ENCODE measurements around the gene PPIB.
A peak's percentile ranks its signal among the peaks of the same experiment; 100 is the strongest.

Gene PPIB

DNA sequence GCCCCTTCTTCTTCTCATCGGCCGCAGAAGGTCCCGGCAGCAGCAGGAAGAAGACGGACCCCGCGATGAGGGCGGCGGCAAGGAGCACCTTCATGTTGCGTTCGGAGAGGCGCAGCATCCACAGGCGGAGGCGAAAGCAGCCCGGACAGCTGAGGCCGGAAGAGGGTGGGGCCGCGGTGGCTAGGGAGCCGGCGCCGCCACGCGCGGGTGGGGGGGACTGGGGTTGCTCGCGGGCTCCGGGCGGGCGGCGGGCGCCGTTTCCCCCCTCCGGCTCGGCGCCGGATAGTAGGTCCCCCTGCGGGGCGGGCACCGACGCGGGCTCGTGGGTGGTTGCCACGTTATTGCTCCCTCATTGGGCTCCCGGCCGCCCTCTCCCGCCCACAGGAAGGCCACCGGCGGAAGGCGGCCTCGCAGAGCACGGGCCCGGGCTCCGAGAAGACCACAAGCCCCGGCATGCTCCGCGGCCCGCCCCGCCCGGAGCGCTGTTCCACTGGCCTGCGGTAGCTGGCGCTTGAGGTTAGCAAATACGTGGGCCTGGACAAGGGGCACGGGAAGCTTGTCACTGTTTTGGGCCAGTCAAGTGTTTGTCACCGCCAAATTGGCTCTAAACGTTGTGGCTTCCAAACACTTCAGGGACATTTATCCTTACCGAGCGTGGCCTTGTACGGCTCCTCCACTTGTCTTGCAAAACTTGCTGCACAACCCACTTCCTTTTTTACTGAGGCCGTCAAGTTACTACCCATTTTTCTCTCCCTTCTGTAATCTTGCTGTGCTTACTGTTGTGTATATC is at the start of gene PPIB:
TSS of gene PPIB (minus strand) at position 154 of the 790 bp plus-strand sequence. CDS start at position 118, 36 bp downstream.
- DNase-seq: peak; percentile 95

GRCh38 chr15:64211696-64212095 is 48.9 kb upstream of the PPIB start:
- no peak for DNase-seq

GRCh38 chr15:64210371-64210770 is 47.5 kb upstream of the PPIB start:
- no peak for DNase-seq

- no peak for DNase-seq
These were observed 47.0 kb upstream of the PPIB start for GRCh38 chr15:64209680-64210334.

- DNase-seq: no peak
These were observed 42.4 kb upstream of the PPIB start for GRCh38 chr15:64205202-64205601.

- no peak for DNase-seq
These were observed 34.6 kb upstream of the PPIB start for GRCh38 chr15:64197425-64197824.

DNA sequence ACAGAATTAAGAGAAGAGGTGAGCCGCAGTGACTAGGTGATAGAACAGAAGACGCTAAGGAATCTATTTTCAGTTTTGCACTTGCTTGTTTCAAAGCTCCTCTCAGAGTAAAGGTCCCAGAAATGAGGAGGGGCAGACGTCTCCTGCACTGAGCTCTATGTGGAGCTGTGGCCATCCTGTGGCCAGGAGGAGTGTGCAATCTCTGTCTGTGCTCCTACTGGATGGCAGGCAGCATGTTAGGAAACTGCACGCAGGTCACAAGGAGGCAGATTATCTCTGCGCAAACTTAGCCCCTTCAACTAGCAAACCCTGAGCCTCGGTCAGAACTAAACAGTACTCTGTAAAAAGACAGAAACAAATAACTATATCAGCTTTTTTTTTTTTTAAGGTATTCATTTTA is 31.1 kb upstream of the PPIB start:
- no peak for DNase-seq

DNA sequence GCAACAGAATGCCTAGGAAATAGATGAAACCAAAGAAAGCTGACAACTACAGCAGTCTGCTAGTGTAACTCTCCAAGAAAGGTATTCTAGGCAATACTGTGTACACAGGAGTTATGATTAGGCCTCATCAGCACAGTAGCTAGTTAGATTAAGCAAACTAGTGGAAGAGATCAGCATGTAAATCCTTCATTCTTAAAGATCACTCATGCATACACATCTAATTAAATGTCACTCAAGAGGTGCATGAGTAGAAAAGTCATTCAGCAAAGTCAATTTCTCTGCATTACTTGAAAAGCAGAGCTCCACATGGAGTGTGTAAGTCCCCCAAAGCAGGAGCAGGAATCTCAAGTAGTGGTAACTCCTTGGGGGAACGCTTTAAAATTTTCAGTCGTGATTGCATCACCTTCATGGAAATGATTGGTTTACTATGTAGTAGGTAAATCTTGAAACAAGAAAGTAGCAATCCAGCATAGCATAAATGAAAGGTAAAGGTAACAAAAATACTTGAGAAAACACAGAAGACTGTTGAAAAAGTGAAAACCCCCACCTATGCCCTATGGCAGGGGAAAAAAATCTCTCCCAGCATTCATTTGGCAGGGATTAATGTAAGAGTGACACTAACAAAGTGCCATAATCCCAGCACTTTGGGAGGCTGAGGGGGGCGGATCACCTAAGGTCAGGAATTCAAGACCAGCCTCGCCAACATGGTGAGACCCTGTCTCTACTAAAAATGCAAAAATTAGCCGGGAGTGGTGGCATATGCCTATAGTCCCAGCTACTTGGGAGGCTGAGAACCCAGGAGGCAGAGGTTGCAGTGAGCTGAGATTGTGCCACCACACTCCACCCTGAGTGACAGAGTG is 29.4 kb upstream of the PPIB start:
- no peak for DNase-seq

DNA sequence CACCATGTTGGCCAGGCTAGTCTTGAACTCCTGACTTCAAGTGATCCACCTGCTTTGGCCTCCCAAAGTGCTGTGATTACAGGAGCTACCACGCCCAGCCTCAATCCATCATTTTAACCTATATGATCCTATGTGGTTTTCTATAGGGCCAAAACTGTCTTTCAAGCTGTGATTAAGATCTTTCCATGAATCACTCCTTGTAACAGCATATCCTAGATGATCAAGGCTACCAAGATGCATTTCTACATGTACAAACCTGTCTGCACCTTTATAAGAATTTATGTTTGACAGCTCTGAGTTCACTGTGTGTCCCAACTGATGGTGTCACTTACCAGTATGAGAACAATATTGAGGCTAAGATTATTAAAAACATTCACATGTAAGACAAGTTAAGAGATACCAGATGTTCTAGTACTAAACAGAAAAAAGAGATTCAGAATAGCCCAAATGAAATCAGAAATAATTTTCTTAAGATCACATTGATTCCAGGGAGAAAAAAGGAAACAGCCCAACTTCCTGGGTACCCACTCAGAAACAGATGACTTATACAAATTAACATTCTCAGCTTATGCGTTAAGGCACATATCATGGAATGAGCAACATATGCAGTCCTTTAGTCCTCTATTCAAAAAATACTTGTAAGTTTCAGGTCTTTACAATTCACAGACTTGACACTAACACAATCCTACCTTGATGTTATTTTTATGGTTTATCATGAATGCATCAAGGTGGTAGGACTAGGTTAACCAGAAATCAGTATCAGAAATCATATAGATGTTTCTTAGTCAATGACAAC is 24.8 kb upstream of the PPIB start:
- no peak for DNase-seq

GRCh38 chr15:64185146-64185911 is 22.5 kb upstream of the PPIB start:
- no peak for DNase-seq

DNA sequence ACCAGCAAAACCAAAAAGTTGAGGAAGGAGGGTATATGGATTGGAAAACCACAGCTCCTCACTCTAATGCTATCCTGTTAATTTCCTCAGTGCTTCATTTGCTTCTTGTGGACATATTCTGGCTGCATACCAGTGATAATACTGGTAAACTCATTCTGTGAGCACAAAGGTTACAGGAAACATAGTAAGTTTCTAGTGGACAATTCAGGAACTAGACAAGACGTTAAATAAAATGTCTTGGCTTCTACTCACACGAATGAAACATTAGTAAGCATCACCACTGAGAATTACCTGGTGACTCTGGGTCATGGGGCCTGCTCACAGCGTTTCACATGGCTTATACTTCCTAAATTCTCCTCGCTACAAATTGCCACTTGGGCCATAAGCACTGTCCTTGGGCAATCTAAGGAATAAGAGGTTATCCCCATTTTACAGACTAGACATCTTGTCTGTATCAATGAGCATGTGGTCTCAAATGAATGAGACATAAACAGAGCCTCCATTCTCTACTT is 20.1 kb upstream of the PPIB start:
- no peak for DNase-seq

GRCh38 chr15:64180235-64180824 is 17.5 kb upstream of the PPIB start:
- no peak for DNase-seq

DNA sequence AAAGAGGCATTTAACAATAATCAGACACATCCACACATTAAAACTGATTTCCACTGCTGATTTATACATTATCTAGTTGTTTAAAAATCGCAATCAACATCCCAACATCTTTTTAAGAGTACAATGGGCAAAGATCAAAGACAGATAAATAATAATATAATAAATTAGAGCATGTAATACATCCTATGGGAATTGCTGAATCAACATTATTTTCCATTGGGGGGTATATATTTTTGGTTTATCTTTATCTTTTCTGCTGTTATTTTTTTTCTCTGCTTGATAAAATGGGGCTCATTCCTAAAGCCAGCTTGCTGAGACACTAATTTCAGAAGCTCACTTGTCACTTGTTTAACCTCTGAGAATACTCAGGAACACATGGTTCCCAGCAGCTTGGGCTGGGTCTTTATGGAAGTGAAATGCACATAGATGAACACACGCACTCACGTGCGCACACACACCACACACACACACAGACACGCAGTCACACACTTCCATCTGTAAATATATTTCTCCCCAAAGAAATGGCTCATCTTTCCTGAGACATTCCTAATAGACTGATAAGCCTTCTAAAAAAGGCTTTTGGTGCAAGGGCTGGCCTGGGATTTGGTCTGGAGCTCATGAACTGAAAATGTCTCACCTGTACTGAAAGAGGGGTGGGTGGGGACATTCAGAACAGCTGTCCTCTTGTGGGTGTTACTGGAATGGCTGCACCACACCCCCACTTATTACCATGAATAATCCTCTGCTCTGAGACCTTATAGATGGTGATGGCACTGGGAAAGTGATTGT is 3.5 kb upstream of the PPIB start:
- DNase-seq: no peak

DNA sequence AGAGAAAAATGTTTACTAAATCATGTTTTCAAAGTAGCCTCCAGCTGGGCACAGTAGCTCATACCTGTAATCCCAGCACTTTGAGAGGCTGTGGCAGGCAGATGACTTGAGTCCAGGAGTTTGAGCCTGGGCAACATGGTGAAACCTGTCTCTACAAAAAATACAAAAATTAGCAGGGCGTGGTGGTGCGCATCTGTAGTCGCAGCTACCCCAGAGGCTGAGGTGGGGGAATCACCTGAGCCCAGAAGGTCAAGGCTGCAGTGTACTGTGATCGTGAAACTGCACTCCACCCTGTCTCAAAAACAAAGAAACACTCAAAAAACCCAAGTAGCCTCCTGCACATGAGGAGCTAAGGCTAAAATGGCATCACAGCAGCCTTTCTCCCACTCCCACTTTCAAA is 1.6 kb upstream of the PPIB start:
- DNase-seq: no peak

DNA sequence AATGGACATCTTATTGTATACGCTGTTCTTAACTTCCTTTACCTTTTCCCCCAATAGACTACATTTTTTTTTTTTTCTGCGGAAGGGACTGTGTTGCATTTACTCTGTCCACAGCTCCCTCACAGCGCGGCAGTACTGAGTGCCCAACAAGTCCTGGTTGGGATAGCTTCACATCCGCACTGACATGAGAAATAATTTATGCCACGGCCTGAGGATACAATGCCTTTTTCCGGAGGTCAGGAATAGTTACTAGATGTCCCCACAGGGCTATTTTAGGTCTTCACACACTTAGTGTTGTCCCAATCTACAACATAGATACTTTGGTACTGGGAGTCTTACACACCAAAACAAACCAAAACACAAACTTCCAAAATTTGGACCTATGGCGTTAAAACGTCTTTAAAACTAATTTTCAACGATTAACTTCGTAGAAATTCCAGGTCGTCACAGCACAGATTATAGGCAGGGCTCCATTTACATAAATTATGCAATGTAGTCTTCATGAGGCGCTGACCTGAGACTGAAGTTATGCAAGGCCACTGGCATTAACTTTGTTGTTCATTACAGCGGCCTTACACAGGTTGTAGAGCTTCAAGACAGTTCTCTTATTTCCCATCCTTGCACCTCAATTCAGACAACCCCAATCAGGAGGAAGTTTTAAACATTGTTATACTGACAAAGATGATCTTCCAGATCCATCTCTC is 989 bp upstream of the PPIB start:
- no peak for DNase-seq

GRCh38 chr15:64162478-64162868 is 349 bp downstream of the PPIB start:
- no peak for DNase-seq

DNA sequence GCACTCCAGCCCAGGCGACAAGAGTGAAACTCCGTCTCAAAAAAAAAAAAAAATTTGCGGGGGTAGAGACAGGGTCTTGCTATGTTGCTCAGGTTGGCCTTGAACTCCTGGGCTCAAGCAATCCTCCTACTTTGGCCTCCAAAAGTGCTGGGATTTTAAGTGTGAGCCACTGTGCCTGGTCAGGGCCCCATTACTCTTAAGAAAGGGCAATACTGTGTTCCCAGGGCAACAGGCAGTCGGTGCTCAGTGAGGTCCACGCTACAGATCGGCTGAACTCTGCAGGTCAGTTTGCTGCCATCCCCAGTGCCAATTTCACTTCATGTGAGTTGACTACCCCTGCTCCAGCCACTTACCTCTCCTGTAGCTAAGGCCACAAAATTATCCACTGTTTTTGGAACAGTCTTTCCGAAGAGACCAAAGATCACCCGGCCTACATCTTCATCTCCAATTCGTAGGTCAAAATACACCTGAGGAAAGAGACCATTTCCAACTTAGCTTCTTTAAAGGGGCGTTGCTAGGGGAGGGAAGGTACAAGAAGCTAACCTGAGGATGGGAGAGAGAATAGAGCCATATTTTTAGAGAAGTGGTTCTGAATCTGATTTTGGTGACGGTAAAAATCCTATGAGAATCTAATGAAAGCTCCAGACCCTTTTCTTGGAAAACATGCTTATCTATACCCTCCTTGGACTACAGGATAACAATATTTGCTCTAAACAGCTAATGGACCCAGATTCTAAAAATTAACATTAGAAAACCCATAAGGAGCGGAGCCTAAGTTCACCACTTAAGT is 939 bp downstream of the PPIB start:
- DNase-seq: no peak

DNA sequence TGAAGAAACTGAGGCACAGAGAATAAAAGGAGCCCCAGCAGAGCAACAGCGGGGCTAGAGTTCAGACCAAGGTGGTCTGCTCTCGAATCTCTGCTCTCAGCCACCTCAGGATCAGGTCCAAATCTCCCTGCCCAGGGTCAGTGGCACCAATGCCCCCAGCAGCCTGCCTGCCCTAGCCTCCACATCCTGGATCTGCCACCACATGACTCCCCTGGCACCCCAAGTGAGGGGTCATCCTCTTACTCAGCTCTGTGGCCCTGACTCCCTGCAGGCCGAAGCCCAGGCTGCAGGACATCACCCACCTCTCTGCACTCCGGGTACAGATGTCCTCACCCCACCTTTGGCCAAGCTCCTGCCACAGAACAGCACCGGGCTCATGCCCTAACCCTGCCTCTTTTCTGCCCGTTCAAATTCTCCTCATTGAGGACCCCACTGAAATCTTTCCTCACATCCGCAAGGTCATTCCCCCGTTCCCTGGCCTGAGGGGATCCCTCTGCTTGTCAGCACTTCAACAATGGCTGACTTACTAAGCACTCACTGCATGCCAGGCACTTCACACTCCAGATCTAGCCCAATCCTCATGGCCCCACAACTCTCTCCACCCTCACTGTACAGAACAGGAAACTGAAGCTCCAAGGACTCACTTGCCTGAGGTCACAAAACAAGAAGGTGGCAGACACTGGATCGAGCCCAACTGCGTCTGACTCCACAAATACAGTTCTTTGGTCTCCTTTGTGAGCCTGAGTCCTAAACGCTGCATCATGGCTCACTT is 4.3 kb downstream of the PPIB start:
- DNase-seq: no peak

Data from GOT3 (cell line).